C4-2B (cell line): ENCODE measurements around the gene OSM.

ENCODE experiments used
- H3K27ac ChIP-seq: fragments of 450-650 bp; 2 replicates; pipeline ENCODE4 v1.5.1; 2017
- CTCF ChIP-seq: fragments of 450-650 bp; conservative IDR thresholded peaks from 2 replicates; pipeline ENCODE4 v1.5.1; 2017; ENCODE audit warnings: mild to moderate bottlenecking
- ZFX ChIP-seq: fragments of 450-650 bp; IDR thresholded peaks from 2 replicates; pipeline ENCODE4 v1.6.1; 2017

OSM gene

GRCh38 chr22:30282616-30283046, 16.0 kb upstream of the OSM start:
- H3K27ac ChIP-seq = no peak overlapping the region
- TF ChIP-seq ZFX (no peak), CTCF (no peak)

GRCh38 chr22:30280505-30280904, 13.9 kb upstream of the OSM start:
- no peak overlapping the region for H3K27ac ChIP-seq
- no peak for TF ChIP-seq CTCF
- no peak for TF ChIP-seq ZFX

GRCh38 chr22:30279932-30280331, 13.3 kb upstream of the OSM start:
- H3K27ac ChIP-seq = no peak overlapping the region
- TF ChIP-seq ZFX (no peak), CTCF (no peak)

- no peak for TF ChIP-seq ZFX
- TF ChIP-seq CTCF = no peak
- H3K27ac ChIP-seq = no peak overlapping the region
Measured at GRCh38 chr22:30279046-30279788, 12.6 kb upstream of the OSM start.

- TF ChIP-seq CTCF (no peak), ZFX (no peak)
- H3K27ac ChIP-seq = no peak overlapping the region
Measured at GRCh38 chr22:30277547-30278344, 11.1 kb upstream of the OSM start.

- no peak overlapping the region; the same call in 1 of the 2 replicates for H3K27ac ChIP-seq
- TF ChIP-seq ZFX (no peak), CTCF (no peak)
Measured at GRCh38 chr22:30276039-30276438, 9.4 kb upstream of the OSM start.

- no peak overlapping the region; the same call in 1 of the 2 replicates for H3K27ac ChIP-seq
- no peak for TF ChIP-seq CTCF
- no peak for TF ChIP-seq ZFX
Measured at GRCh38 chr22:30275625-30276024, 9.0 kb upstream of the OSM start.
